GM21528 (cell line): ENCODE data around the gene SYT8.

Experiments used
- ATAC-seq: cut with Tn5 transposase; IDR thresholded peaks from one replicate; pipeline ENCODE4 v1.9.1; 2021; ENCODE audit warnings: mild to moderate bottlenecking, moderate library complexity; ENCODE audit not compliant: unreplicated experiment, low FRiP score

Gene SYT8

GRCh38 chr11:1843796-1844195, 9.0 kb downstream of the SYT8 start:
- ATAC-seq, result no peak

- no peak for ATAC-seq
These were observed 9.7 kb downstream of the SYT8 start for GRCh38 chr11:1844221-1845094.

- no peak for ATAC-seq
These were observed 10.3 kb downstream of the SYT8 start for GRCh38 chr11:1845095-1845429.

- ATAC-seq, result no peak
These were observed 11.0 kb downstream of the SYT8 start for GRCh38 chr11:1845561-1846452.

GRCh38 chr11:1846453-1846932, 11.7 kb downstream of the SYT8 start:
- no peak for ATAC-seq

- no peak for ATAC-seq
These were observed 12.4 kb downstream of the SYT8 start for GRCh38 chr11:1847006-1847735.

- no peak for ATAC-seq
These were observed 13.3 kb downstream of the SYT8 start for GRCh38 chr11:1847926-1848639.

- no peak for ATAC-seq
These were observed 14.0 kb downstream of the SYT8 start for GRCh38 chr11:1848640-1849430.

GRCh38 chr11:1851468-1852180, 16.8 kb downstream of the SYT8 start:
- no peak for ATAC-seq

- ATAC-seq, result peak; percentile 1
These were observed 17.6 kb downstream of the SYT8 start for GRCh38 chr11:1852271-1852876.

- ATAC-seq, result peak; percentile 45
These were observed 18.1 kb downstream of the SYT8 start, which contains the start of gene LSP1 for GRCh38 chr11:1852877-1853276. TSS of gene LSP1 (plus strand) at chr11:1853084. CDS start at chr11:1853145, 61 bp downstream.

GRCh38 chr11:1853376-1854131, 18.8 kb downstream of the SYT8 start:
- no peak for ATAC-seq

GRCh38 chr11:1854132-1854948, 19.6 kb downstream of the SYT8 start:
- peak; percentile 24 for ATAC-seq

GRCh38 chr11:1854949-1855885, 20.4 kb downstream of the SYT8 start:
- ATAC-seq, result peak; percentile 26

GRCh38 chr11:1855886-1856265, 21.1 kb downstream of the SYT8 start:
- no peak for ATAC-seq
